ENCODE measurements around the gene F7. TPM values are rescaled to one million over a fixed set of nuclear protein-coding genes. Genes with fewer than 3 reads are reported as not detected.

The F7 gene
- total RNA-seq, 3 donors from 2014 or later (not counting 1 experiment from before 2014, with no cell fraction given): 0.25 to 0.91 TPM; not detected in 1

- ATAC-seq: no peak
- TF ChIP-seq, protein P1, sequence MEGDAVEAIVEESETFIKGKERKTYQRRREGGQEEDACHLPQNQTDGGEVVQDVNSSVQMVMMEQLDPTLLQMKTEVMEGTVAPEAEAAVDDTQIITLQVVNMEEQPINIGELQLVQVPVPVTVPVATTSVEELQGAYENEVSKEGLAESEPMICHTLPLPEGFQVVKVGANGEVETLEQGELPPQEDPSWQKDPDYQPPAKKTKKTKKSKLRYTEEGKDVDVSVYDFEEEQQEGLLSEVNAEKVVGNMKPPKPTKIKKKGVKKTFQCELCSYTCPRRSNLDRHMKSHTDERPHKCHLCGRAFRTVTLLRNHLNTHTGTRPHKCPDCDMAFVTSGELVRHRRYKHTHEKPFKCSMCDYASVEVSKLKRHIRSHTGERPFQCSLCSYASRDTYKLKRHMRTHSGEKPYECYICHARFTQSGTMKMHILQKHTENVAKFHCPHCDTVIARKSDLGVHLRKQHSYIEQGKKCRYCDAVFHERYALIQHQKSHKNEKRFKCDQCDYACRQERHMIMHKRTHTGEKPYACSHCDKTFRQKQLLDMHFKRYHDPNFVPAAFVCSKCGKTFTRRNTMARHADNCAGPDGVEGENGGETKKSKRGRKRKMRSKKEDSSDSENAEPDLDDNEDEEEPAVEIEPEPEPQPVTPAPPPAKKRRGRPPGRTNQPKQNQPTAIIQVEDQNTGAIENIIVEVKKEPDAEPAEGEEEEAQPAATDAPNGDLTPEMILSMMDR (IDR thresholded peaks at IDR 0.05): no peak
- Mint-ChIP-seq H3K36me3 (no peaks in the 10 kb centered on the region), H3K4me1 (peaks cover 23 to 27% of the 10 kb centered on the region in 2 donors), H3K9me3 (no peaks in the 10 kb centered on the region), H3K4me3 (peak overlapping the region; percentile 71), H3K27ac (no peak overlapping the region), H3K27me3 (ENCODE audit: low read depth in 2 of 2) (peaks cover 0 to 27% of the 10 kb centered on the region in 2 donors)
- Histone ChIP-seq H3K4me1 (ENCODE audit: control insufficient read depth, insufficient read depth, low read length) (peaks cover 28% of the 10 kb centered on the region), H3K4me3 (ENCODE audit: low read length) (no peak overlapping the region), H3K27me3 (ENCODE audit: control insufficient read depth, insufficient read depth, low read length) (peaks cover 15% of the 10 kb centered on the region), H3K36me3 (ENCODE audit: control insufficient read depth, insufficient read depth, low read length) (no peaks in the 10 kb centered on the region), H3K9me3 (ENCODE audit: control insufficient read depth, insufficient read depth, low read length) (no peaks in the 10 kb centered on the region), H3K27ac (ENCODE audit: low read length) (no peak overlapping the region)
- intact Hi-C loops (cut with micrococcal nuclease): loop anchor here (5.0 kb wide), 1 partner anchor 37 kb away; no protein-coding TSS in a partner anchor
- WGBS (ENCODE audit: insufficient coverage): 92% methylated on average over 31 of the region's 31 CpGs
- no peak for DNase-seq
Observed at GRCh38 chr13:113150550-113151365, 45.2 kb downstream of the F7 start.

GRCh38 chr13:113151745-113152690 lies 46.4 kb downstream of the F7 start:
- TF ChIP-seq, protein P1 (IDR thresholded peaks at IDR 0.05): no peak
- Mint-ChIP-seq H3K4me3 (peak overlapping the region; percentile 85), H3K9me3 (no peaks in the 10 kb centered on the region), H3K4me1 (peaks cover 23 to 27% of the 10 kb centered on the region in 2 donors), H3K27ac (peak overlapping the region; percentile 64 to 80), H3K36me3 (no peaks in the 10 kb centered on the region), H3K27me3 (ENCODE audit: low read depth in 2 of 2) (peaks cover 0 to 25% of the 10 kb centered on the region in 2 donors)
- intact Hi-C loops (cut with micrococcal nuclease): loop anchor here (2.0 to 5.0 kb wide), 2 partner anchors 35 to 57 kb away; partner anchors contain the start of genes CUL4A and PCID2
- DNase-seq (peak in 1 of 2 donors; percentile 47), ATAC-seq (peak in 2 of 3 donors; percentile 37 to 52)
- Histone ChIP-seq H3K4me3 (ENCODE audit: low read length) (no peak overlapping the region), H3K27ac (ENCODE audit: low read length) (no peak overlapping the region), H3K4me1 (ENCODE audit: control insufficient read depth, insufficient read depth, low read length) (peaks cover 28% of the 10 kb centered on the region), H3K27me3 (ENCODE audit: control insufficient read depth, insufficient read depth, low read length) (peaks cover 15% of the 10 kb centered on the region), H3K36me3 (ENCODE audit: control insufficient read depth, insufficient read depth, low read length) (no peaks in the 10 kb centered on the region), H3K9me3 (ENCODE audit: control insufficient read depth, insufficient read depth, low read length) (no peaks in the 10 kb centered on the region)
- 57% methylated on average over 27 of the region's 28 CpGs for WGBS (ENCODE audit: insufficient coverage)

DNA sequence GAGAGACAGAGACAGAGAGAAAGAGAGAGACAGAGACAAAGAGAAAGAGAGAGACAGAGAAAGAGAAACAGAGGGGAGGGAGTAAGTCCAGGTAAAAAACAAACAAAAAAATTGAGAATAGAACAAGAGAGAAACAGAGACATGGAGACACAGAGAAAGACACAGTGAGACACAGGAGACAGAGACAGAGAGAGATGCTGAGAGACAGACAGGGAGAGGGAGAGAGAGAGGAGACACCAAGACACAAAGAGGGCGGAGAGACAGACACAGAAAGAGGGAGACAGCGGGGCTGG lies 47.0 kb downstream of the F7 start:
- H3K4me3 ChIP-seq (ENCODE audit: low read length): peak overlapping the region; percentile 41
- peak overlapping the region; percentile 64 to 80 for H3K27ac Mint-ChIP-seq
- peaks cover 28% of the 10 kb centered on the region for H3K4me1 ChIP-seq (ENCODE audit: control insufficient read depth, insufficient read depth, low read length)
- 28% methylated on average over 2 of the region's 2 CpGs for WGBS (ENCODE audit: insufficient coverage)
- H3K36me3 Mint-ChIP-seq: no peaks in the 10 kb centered on the region
- H3K4me1 Mint-ChIP-seq: peaks cover 23 to 27% of the 10 kb centered on the region in 2 donors
- no peaks in the 10 kb centered on the region for H3K9me3 Mint-ChIP-seq
- H3K27ac ChIP-seq (ENCODE audit: low read length): no peak overlapping the region
- no peak for DNase-seq
- H3K9me3 ChIP-seq (ENCODE audit: control insufficient read depth, insufficient read depth, low read length): no peaks in the 10 kb centered on the region
- TF ChIP-seq, protein P1 (IDR thresholded peaks at IDR 0.05): no peak
- ATAC-seq: no peak
- H3K27me3 ChIP-seq (ENCODE audit: control insufficient read depth, insufficient read depth, low read length): peaks cover 15% of the 10 kb centered on the region
- H3K4me3 Mint-ChIP-seq: peak overlapping the region; percentile 85
- H3K36me3 ChIP-seq (ENCODE audit: control insufficient read depth, insufficient read depth, low read length): no peaks in the 10 kb centered on the region
- H3K27me3 Mint-ChIP-seq (ENCODE audit: low read depth in 2 of 2): peaks cover 0 to 24% of the 10 kb centered on the region in 2 donors
- intact Hi-C loops (cut with micrococcal nuclease): loop anchor here (2.0 to 5.0 kb wide), 2 partner anchors 35 to 56 kb away; partner anchors contain the start of genes CUL4A and PCID2
